Fibroblast of skin of right biceps (primary cell): ENCODE measurements around the gene GATD1.
"Not testable (repeated sequence)": the region's sequence is repeated elsewhere in the genome, so short reads cannot be mapped to it uniquely, and the experiment has no call there.

Experiments used
- DNase-seq: peaks from one replicate; pipeline ENCODE4 v3.0.0-alpha.2; 2013

Gene GATD1

GRCh38 chr11:761526-762108 is 15.7 kb downstream of the GATD1 start:
- DNase-seq: no peak

- DNase-seq: no peak
These were observed 17.1 kb downstream of the GATD1 start for GRCh38 chr11:760236-760635.

GRCh38 chr11:749731-750130 is 27.6 kb downstream of the GATD1 start:
- DNase-seq: no peak

GRCh38 chr11:748007-748359 is 29.3 kb downstream of the GATD1 start:
- no peak for DNase-seq

- DNase-seq: peak; percentile 85
These were observed 29.9 kb downstream of the GATD1 start, which contains the start of gene TALDO1 for GRCh38 chr11:747158-748006. TALDO1 (plus strand) TSS chr11:747464; CDS start chr11:747482, 18 bp downstream.

GRCh38 chr11:746289-747157 is 30.8 kb downstream of the GATD1 start:
- no peak for DNase-seq

- DNase-seq: no peak
These were observed 31.9 kb downstream of the GATD1 start for GRCh38 chr11:745428-745827.

GRCh38 chr11:742571-743201 is 34.6 kb downstream of the GATD1 start:
- DNase-seq: no peak

- no peak for DNase-seq
These were observed 35.1 kb downstream of the GATD1 start for GRCh38 chr11:742156-742546.

- DNase-seq: not testable (repeated sequence)
These were observed 39.4 kb downstream of the GATD1 start for GRCh38 chr11:737899-738298.

GRCh38 chr11:737366-737765 is 39.9 kb downstream of the GATD1 start:
- DNase-seq: no peak

- not testable (repeated sequence) for DNase-seq
These were observed 42.7 kb downstream of the GATD1 start for GRCh38 chr11:734541-734940.

- DNase-seq: no peak
These were observed 44.2 kb downstream of the GATD1 start for GRCh38 chr11:733072-733471.

GRCh38 chr11:729492-730074 is 47.7 kb downstream of the GATD1 start:
- no peak for DNase-seq

GRCh38 chr11:728901-729491 is 48.3 kb downstream of the GATD1 start:
- no peak for DNase-seq

GRCh38 chr11:727859-728748 is 49.2 kb downstream of the GATD1 start:
- DNase-seq: peak; percentile 65

GRCh38 chr11:727281-727701 is 50.0 kb downstream of the GATD1 start:
- no peak for DNase-seq

GRCh38 chr11:726278-727220 is 50.7 kb downstream of the GATD1 start:
- DNase-seq: no peak

GRCh38 chr11:725624-726202 is 51.6 kb downstream of the GATD1 start:
- no peak for DNase-seq
